ENCODE data around the gene MUC3A.

GRCh38 chr7:100967292-100967863 is 18.0 kb downstream of the MUC3A start:
- no peak for TF ChIP-seq CTCF (IDR thresholded peaks at IDR 0.05; ENCODE audit: low read depth, low read length)
- no peak for TF ChIP-seq POLR2A (IDR thresholded peaks at IDR 0.05; ENCODE audit: extremely low read depth, insufficient read length)
- TF ChIP-seq MAX (IDR thresholded peaks at IDR 0.05; ENCODE audit: low read depth, low read length) = no peak
- TF ChIP-seq MYC (IDR thresholded peaks at IDR 0.05; ENCODE audit: low read depth, low read length) = no peak

Measured in NB4 (cell line).